ENCODE measurements around the gene EDDM3A. TPM values are rescaled to one million over a fixed set of nuclear protein-coding genes. Genes with fewer than 3 reads are reported as not detected.

Gene EDDM3A
- polyA plus RNA-seq, 3 donors: not detected

DNA sequence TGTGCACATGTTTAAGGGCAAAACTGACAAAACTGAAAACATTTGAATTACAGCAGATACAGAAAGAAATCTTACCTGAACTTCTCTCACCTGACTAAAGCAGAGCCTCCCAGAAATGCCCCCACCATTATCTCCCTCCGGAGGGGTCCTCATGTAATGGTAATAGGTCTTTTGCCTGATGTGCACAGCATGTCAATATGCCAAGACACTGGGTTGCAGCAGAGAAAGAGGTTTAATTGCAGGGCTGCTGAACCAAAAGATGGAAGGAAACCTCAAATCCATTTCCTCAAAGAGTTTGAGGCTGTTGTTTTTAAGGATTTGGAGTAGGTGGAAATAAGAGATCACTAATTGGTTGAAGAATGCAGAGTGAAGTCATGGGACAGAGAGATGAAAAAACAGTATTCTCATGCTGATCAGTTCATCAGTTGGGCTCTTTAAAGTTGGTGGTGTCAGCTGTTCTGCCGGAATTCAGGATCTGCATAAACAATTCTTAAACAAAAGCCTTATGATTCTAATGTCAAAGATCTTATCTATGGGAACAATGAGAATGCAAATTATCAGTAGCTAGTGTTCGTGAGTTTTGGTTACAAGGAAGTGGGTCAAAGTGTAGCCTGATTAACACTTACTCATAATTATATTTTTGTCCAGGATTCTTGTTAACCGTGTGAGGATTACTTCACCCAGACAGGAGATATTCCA, 38.9 kb upstream of the EDDM3A start:
- Histone ChIP-seq H3K36me3 (replicated peaks in 1 of 2; ENCODE audit: control insufficient read depth in 1 of 2, insufficient read depth in 2 of 2, low read length in 2 of 2) (no peaks in the 10 kb centered on the region), H3K4me2 (replicated peaks; ENCODE audit: extremely low read depth, low read length, poor library complexity, severe bottlenecking) (no peak overlapping the region)
- WGBS (ENCODE audit: insufficient coverage): no CpG with 5 or more reads among the region's 4 CpGs

DNA sequence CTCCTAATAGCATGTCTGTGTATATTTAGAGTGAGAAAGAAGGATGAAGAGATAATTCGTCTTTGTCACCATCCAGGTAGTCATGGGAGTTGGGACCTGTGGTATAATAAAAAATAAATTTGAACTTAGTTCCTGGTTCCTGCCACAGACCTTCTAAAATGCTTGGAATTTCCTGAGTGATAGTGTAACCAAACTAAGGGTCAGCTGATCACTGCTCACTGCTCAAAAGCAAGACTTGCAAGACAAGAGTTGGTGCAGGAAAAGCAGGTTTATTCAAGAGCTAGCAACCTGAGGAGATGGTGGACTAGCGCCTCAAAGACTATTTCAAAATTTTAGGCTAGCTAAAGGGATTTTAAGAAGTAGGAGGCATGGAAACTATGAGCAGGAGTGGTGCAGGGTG, 38.1 kb upstream of the EDDM3A start:
- no peak overlapping the region for H3K27ac ChIP-seq (ENCODE audit: low read depth in 1 of 2, low read length in 2 of 2)
- H4K20me1 ChIP-seq (ENCODE audit: insufficient read depth, low read length): no peaks in the 10 kb centered on the region
- Mint-ChIP-seq H3K27me3 (ENCODE audit: low read depth in 3 of 3) (peaks cover 0 to 1% (median 0%) of the 10 kb centered on the region in 3 donors), H3K4me3 (no peak overlapping the region), H3K4me1 (peaks cover 2% of the 10 kb centered on the region), H3K36me3 (no peaks in the 10 kb centered on the region), H3K9me3 (peaks cover 0 to 4% (median 0%) of the 10 kb centered on the region in 7 donors), H3K27ac (no peak overlapping the region)
- no peak for DNase-seq
- TF ChIP-seq, protein P1, sequence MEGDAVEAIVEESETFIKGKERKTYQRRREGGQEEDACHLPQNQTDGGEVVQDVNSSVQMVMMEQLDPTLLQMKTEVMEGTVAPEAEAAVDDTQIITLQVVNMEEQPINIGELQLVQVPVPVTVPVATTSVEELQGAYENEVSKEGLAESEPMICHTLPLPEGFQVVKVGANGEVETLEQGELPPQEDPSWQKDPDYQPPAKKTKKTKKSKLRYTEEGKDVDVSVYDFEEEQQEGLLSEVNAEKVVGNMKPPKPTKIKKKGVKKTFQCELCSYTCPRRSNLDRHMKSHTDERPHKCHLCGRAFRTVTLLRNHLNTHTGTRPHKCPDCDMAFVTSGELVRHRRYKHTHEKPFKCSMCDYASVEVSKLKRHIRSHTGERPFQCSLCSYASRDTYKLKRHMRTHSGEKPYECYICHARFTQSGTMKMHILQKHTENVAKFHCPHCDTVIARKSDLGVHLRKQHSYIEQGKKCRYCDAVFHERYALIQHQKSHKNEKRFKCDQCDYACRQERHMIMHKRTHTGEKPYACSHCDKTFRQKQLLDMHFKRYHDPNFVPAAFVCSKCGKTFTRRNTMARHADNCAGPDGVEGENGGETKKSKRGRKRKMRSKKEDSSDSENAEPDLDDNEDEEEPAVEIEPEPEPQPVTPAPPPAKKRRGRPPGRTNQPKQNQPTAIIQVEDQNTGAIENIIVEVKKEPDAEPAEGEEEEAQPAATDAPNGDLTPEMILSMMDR (IDR thresholded peaks at IDR 0.05): no peak
- peaks cover 4 to 7% of the 10 kb centered on the region in 2 donors for H3K9me3 ChIP-seq (replicated peaks in 1 of 2; ENCODE audit: control insufficient read depth in 1 of 2, insufficient read depth in 1 of 2, low read length in 2 of 2)
- no peaks in the 10 kb centered on the region for H3K36me3 ChIP-seq (replicated peaks in 1 of 2; ENCODE audit: control insufficient read depth in 1 of 2, insufficient read depth in 2 of 2, low read length in 2 of 2)
- no peak overlapping the region for H2AFZ ChIP-seq (ENCODE audit: insufficient read depth, low read depth, low read length, poor library complexity, severe bottlenecking)
- no peaks in the 10 kb centered on the region for H3K27me3 ChIP-seq (ENCODE audit: control insufficient read depth in 2 of 2, insufficient read depth in 2 of 2, low read length in 2 of 2)
- H3K4me1 ChIP-seq (ENCODE audit: control insufficient read depth in 1 of 2, insufficient read depth in 2 of 2, low read length in 2 of 2): no peaks in the 10 kb centered on the region
- intact Hi-C loops (cut with micrococcal nuclease): no loop called here
- no peaks in the 10 kb centered on the region for H3K79me2 ChIP-seq (ENCODE audit: insufficient read depth, low read length)
- no peak overlapping the region for H3K4me2 ChIP-seq (replicated peaks; ENCODE audit: extremely low read depth, low read length, poor library complexity, severe bottlenecking)
- no peak overlapping the region for H3K4me3 ChIP-seq (replicated peaks in 1 of 3; ENCODE audit: low read depth in 2 of 3, low read length in 3 of 3)
- WGBS (ENCODE audit: insufficient coverage): no CpG with 5 or more reads among the region's 2 CpGs
- no peak overlapping the region for H3K9ac ChIP-seq (ENCODE audit: insufficient read depth, low read length, poor library complexity, severe bottlenecking)

More for the DNA sequence above, 38.9 kb upstream of the EDDM3A start:
- TF ChIP-seq, protein P1 (IDR thresholded peaks at IDR 0.05): no peak
- H3K36me3 Mint-ChIP-seq: no peaks in the 10 kb centered on the region
- Histone ChIP-seq H3K79me2 (ENCODE audit: insufficient read depth, low read length) (no peaks in the 10 kb centered on the region), H2AFZ (ENCODE audit: insufficient read depth, low read depth, low read length, poor library complexity, severe bottlenecking) (no peak overlapping the region), H3K27ac (ENCODE audit: low read depth in 1 of 2, low read length in 2 of 2) (no peak overlapping the region), H3K9me3 (replicated peaks in 1 of 2; ENCODE audit: control insufficient read depth in 1 of 2, insufficient read depth in 1 of 2, low read length in 2 of 2) (peaks cover 4 to 7% of the 10 kb centered on the region in 2 donors), H3K27me3 (ENCODE audit: control insufficient read depth in 2 of 2, insufficient read depth in 2 of 2, low read length in 2 of 2) (no peaks in the 10 kb centered on the region), H3K9ac (ENCODE audit: insufficient read depth, low read length, poor library complexity, severe bottlenecking) (no peak overlapping the region), H3K4me3 (replicated peaks in 1 of 3; ENCODE audit: low read depth in 2 of 3, low read length in 3 of 3) (no peak overlapping the region), H4K20me1 (ENCODE audit: insufficient read depth, low read length) (no peaks in the 10 kb centered on the region), H3K4me1 (ENCODE audit: control insufficient read depth in 1 of 2, insufficient read depth in 2 of 2, low read length in 2 of 2) (no peaks in the 10 kb centered on the region)
- no peak overlapping the region for H3K4me3 Mint-ChIP-seq
- H3K27me3 Mint-ChIP-seq (ENCODE audit: low read depth in 3 of 3): peaks cover 0 to 1% (median 0%) of the 10 kb centered on the region in 3 donors
- H3K4me1 Mint-ChIP-seq: peaks cover 2% of the 10 kb centered on the region
- H3K27ac Mint-ChIP-seq: no peak overlapping the region
- DNase-seq: no peak
- intact Hi-C loops (cut with micrococcal nuclease): no loop called here
- H3K9me3 Mint-ChIP-seq: peaks cover 0 to 4% (median 0%) of the 10 kb centered on the region in 7 donors

Measured in CD14-positive monocyte (primary cell).